Hematopoietic multipotent progenitor cell treated with erythropoietin and hydrocortisone succinate and interleukin-3 and kit ligand, for 6 days (in vitro differentiated cells): ENCODE results near the gene NTPCR.
A peak's percentile ranks its signal among the peaks of the same experiment; 100 is the strongest.

Source experiments
- DNase-seq: peaks from one replicate; pipeline ENCODE4 v3.0.0-alpha.2; 2015

Gene NTPCR

GRCh38 chr1:232927830-232928505 is 22.4 kb upstream of the NTPCR start:
- no peak for DNase-seq

GRCh38 chr1:232932486-232933425 is 17.7 kb upstream of the NTPCR start:
- no peak for DNase-seq

- no peak for DNase-seq
Measured at GRCh38 chr1:232936941-232937340, 13.5 kb upstream of the NTPCR start.

- DNase-seq = peak; percentile 74
Measured at GRCh38 chr1:232937741-232938375, 12.6 kb upstream of the NTPCR start.

- no peak for DNase-seq
Measured at GRCh38 chr1:232938926-232939325, 11.5 kb upstream of the NTPCR start.

- DNase-seq = no peak
Measured at GRCh38 chr1:232939748-232940147, 10.7 kb upstream of the NTPCR start.

- no peak for DNase-seq
Measured at GRCh38 chr1:232940262-232940661, 10.1 kb upstream of the NTPCR start.

GRCh38 chr1:232942413-232943294 is 7.8 kb upstream of the NTPCR start:
- no peak for DNase-seq

- DNase-seq = no peak
Measured at GRCh38 chr1:232943679-232944252, 6.6 kb upstream of the NTPCR start.

GRCh38 chr1:232944347-232944746 is 6.1 kb upstream of the NTPCR start:
- DNase-seq = peak; percentile 62

- DNase-seq = no peak
Measured at GRCh38 chr1:232949636-232950196, 695 bp upstream of the NTPCR start.

- DNase-seq = peak; percentile 50
Measured at GRCh38 chr1:232951180-232951579, 769 bp downstream of the NTPCR start.

- no peak for DNase-seq
Measured at GRCh38 chr1:232951605-232952004, 1.2 kb downstream of the NTPCR start.

- peak; percentile 72 for DNase-seq
Measured at GRCh38 chr1:232952514-232953499, 2.4 kb downstream of the NTPCR start.

GRCh38 chr1:232954594-232955365 is 4.4 kb downstream of the NTPCR start:
- no peak for DNase-seq

GRCh38 chr1:232956081-232956480 is 5.7 kb downstream of the NTPCR start:
- DNase-seq = no peak

GRCh38 chr1:232958067-232958466 is 7.7 kb downstream of the NTPCR start:
- no peak for DNase-seq

- DNase-seq = peak; percentile 50
Measured at GRCh38 chr1:232962761-232963745, 12.6 kb downstream of the NTPCR start.
